NT2/D1 (cell line): ENCODE measurements around the gene TAF6.

Experiments used
- SUZ12 ChIP-seq: IDR thresholded peaks from 2 replicates; pipeline ENCODE4 v1.6.1; 2011; ENCODE audit not compliant: insufficient read length, insufficient read depth; ENCODE audit errors: extremely low read depth
- ZNF274 ChIP-seq: IDR thresholded peaks from 2 replicates; pipeline ENCODE4 v1.6.1; 2011; ENCODE audit warnings: mild to moderate bottlenecking, low read depth, low read length

DNA sequence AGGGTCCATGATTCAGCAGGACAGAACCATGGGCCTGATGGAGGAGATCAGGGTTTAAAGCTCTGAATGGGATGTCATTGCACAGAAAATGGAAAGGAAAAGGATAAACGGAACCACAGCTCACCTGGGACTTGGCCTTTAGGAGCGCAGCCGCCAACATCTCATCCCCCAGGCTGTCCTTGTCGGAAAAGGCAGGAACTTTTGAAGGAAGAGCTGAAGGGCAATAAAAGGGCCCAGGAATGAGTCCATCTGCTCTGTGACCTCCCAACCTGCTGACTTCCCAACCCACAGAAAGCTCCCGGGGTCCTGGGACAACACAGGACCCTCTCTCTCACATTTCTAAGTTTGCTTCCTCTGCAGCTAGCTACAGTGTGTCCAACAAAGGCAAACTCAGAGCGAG, 43.7 kb downstream of the TAF6 start:
- TF ChIP-seq ZNF274 = no peak
- TF ChIP-seq SUZ12 = no peak
